Activated naive CD4-positive, alpha-beta T cell treated with anti-CD3 and anti-CD28 coated beads, Interleukin-2, amount 50 U/mL, for 24 hours (primary cell): ENCODE data around the gene SLAMF9.

Source experiments
- H3K27ac Mint-ChIP-seq: one replicate; pipeline ENCODE4 v1.8.0; 2021; ENCODE audit warnings: mild to moderate bottlenecking, mixed read lengths
- H3K27me3 Mint-ChIP-seq: one replicate; pipeline ENCODE4 v1.8.0; 2021; ENCODE audit warnings: mixed read lengths
- H3K36me3 Mint-ChIP-seq: one replicate; pipeline ENCODE4 v1.8.0; 2021; ENCODE audit warnings: mixed read lengths
- H3K4me1 Mint-ChIP-seq: one replicate; pipeline ENCODE4 v1.8.0; 2021; ENCODE audit warnings: mixed read lengths
- H3K4me3 Mint-ChIP-seq: one replicate; pipeline ENCODE4 v1.8.0; 2021; ENCODE audit warnings: mild to moderate bottlenecking, mixed read lengths
- H3K9me3 Mint-ChIP-seq: one replicate; pipeline ENCODE4 v1.8.0; 2021; ENCODE audit warnings: mixed read lengths

Gene SLAMF9

GRCh38 chr1:159953536-159954515 lies at the start of gene SLAMF9:
Gene SLAMF9, minus strand, starts transcription at chr1:159954237. Its CDS starts 100 bp downstream, at chr1:159954137.
- Mint-ChIP-seq H3K9me3 (no peaks in the 10 kb centered on the region), H3K27me3 (peaks cover 8% of the 10 kb centered on the region), H3K36me3 (no peaks in the 10 kb centered on the region), H3K27ac (no peak within 1 kb of the TSS), H3K4me1 (no peaks in the 10 kb centered on the region), H3K4me3 (no peak within 1 kb of the TSS)

GRCh38 chr1:160001440-160001839 lies 47.4 kb upstream of the SLAMF9 start:
- Mint-ChIP-seq H3K27ac (no peak overlapping the region), H3K4me3 (no peak overlapping the region), H3K36me3 (no peaks in the 10 kb centered on the region), H3K27me3 (no peaks in the 10 kb centered on the region), H3K9me3 (no peaks in the 10 kb centered on the region), H3K4me1 (no peaks in the 10 kb centered on the region)

GRCh38 chr1:159999204-159999603 lies 45.2 kb upstream of the SLAMF9 start:
- no peaks in the 10 kb centered on the region for H3K36me3 Mint-ChIP-seq
- H3K4me1 Mint-ChIP-seq = no peaks in the 10 kb centered on the region
- H3K4me3 Mint-ChIP-seq = no peak overlapping the region
- no peaks in the 10 kb centered on the region for H3K9me3 Mint-ChIP-seq
- H3K27ac Mint-ChIP-seq = no peak overlapping the region
- no peaks in the 10 kb centered on the region for H3K27me3 Mint-ChIP-seq

GRCh38 chr1:159996653-159997052 lies 42.6 kb upstream of the SLAMF9 start:
- Mint-ChIP-seq H3K4me3 (no peak overlapping the region), H3K9me3 (no peaks in the 10 kb centered on the region), H3K27me3 (no peaks in the 10 kb centered on the region), H3K36me3 (no peaks in the 10 kb centered on the region), H3K27ac (no peak overlapping the region), H3K4me1 (peaks cover 2% of the 10 kb centered on the region)

GRCh38 chr1:159994896-159995295 lies 40.9 kb upstream of the SLAMF9 start:
- Mint-ChIP-seq H3K4me1 (peaks cover 4% of the 10 kb centered on the region), H3K27ac (no peak overlapping the region), H3K27me3 (no peaks in the 10 kb centered on the region), H3K9me3 (no peaks in the 10 kb centered on the region), H3K4me3 (no peak overlapping the region), H3K36me3 (no peaks in the 10 kb centered on the region)

GRCh38 chr1:159993911-159994310 lies 39.9 kb upstream of the SLAMF9 start:
- H3K27ac Mint-ChIP-seq = no peak overlapping the region
- no peak overlapping the region for H3K4me3 Mint-ChIP-seq
- H3K9me3 Mint-ChIP-seq = no peaks in the 10 kb centered on the region
- no peaks in the 10 kb centered on the region for H3K27me3 Mint-ChIP-seq
- H3K36me3 Mint-ChIP-seq = no peaks in the 10 kb centered on the region
- H3K4me1 Mint-ChIP-seq = peaks cover 4% of the 10 kb centered on the region

GRCh38 chr1:159992161-159992560 lies 38.1 kb upstream of the SLAMF9 start:
- H3K36me3 Mint-ChIP-seq = no peaks in the 10 kb centered on the region
- peaks cover 4% of the 10 kb centered on the region for H3K4me1 Mint-ChIP-seq
- H3K27ac Mint-ChIP-seq = no peak overlapping the region
- no peaks in the 10 kb centered on the region for H3K9me3 Mint-ChIP-seq
- H3K4me3 Mint-ChIP-seq = no peak overlapping the region
- no peaks in the 10 kb centered on the region for H3K27me3 Mint-ChIP-seq

GRCh38 chr1:159991513-159991912 lies 37.5 kb upstream of the SLAMF9 start:
- H3K4me1 Mint-ChIP-seq = peaks cover 4% of the 10 kb centered on the region
- H3K36me3 Mint-ChIP-seq = no peaks in the 10 kb centered on the region
- H3K27ac Mint-ChIP-seq = no peak overlapping the region
- no peaks in the 10 kb centered on the region for H3K27me3 Mint-ChIP-seq
- H3K4me3 Mint-ChIP-seq = no peak overlapping the region
- no peaks in the 10 kb centered on the region for H3K9me3 Mint-ChIP-seq

- Mint-ChIP-seq H3K4me3 (no peak overlapping the region), H3K9me3 (no peaks in the 10 kb centered on the region), H3K4me1 (peaks cover 4% of the 10 kb centered on the region), H3K27ac (no peak overlapping the region), H3K27me3 (no peaks in the 10 kb centered on the region), H3K36me3 (no peaks in the 10 kb centered on the region)
Measured at GRCh38 chr1:159990005-159990404, 36.0 kb upstream of the SLAMF9 start.

- H3K27ac Mint-ChIP-seq = no peak overlapping the region
- H3K4me1 Mint-ChIP-seq = peaks cover 4% of the 10 kb centered on the region
- no peaks in the 10 kb centered on the region for H3K27me3 Mint-ChIP-seq
- no peak overlapping the region for H3K4me3 Mint-ChIP-seq
- H3K36me3 Mint-ChIP-seq = no peaks in the 10 kb centered on the region
- H3K9me3 Mint-ChIP-seq = no peaks in the 10 kb centered on the region
Measured at GRCh38 chr1:159989581-159989980, 35.5 kb upstream of the SLAMF9 start.

GRCh38 chr1:159988006-159988405 lies 34.0 kb upstream of the SLAMF9 start:
- Mint-ChIP-seq H3K4me1 (peaks cover 4% of the 10 kb centered on the region), H3K36me3 (no peaks in the 10 kb centered on the region), H3K9me3 (no peaks in the 10 kb centered on the region), H3K27ac (no peak overlapping the region), H3K27me3 (no peaks in the 10 kb centered on the region), H3K4me3 (no peak overlapping the region)

- peaks cover 4% of the 10 kb centered on the region for H3K4me1 Mint-ChIP-seq
- H3K27me3 Mint-ChIP-seq = no peaks in the 10 kb centered on the region
- no peaks in the 10 kb centered on the region for H3K36me3 Mint-ChIP-seq
- no peaks in the 10 kb centered on the region for H3K9me3 Mint-ChIP-seq
- H3K27ac Mint-ChIP-seq = no peak overlapping the region
- no peak overlapping the region for H3K4me3 Mint-ChIP-seq
Measured at GRCh38 chr1:159987186-159987585, 33.1 kb upstream of the SLAMF9 start.

- Mint-ChIP-seq H3K27me3 (peaks cover 4% of the 10 kb centered on the region), H3K4me3 (no peak overlapping the region), H3K9me3 (no peaks in the 10 kb centered on the region), H3K4me1 (peaks cover under 1% of the 10 kb centered on the region), H3K27ac (no peak overlapping the region), H3K36me3 (no peaks in the 10 kb centered on the region)
Measured at GRCh38 chr1:159986531-159986930, 32.5 kb upstream of the SLAMF9 start.

GRCh38 chr1:159986093-159986492 lies 32.1 kb upstream of the SLAMF9 start:
- Mint-ChIP-seq H3K27me3 (peaks cover 4% of the 10 kb centered on the region), H3K4me3 (no peak overlapping the region), H3K4me1 (no peaks in the 10 kb centered on the region), H3K9me3 (no peaks in the 10 kb centered on the region), H3K36me3 (no peaks in the 10 kb centered on the region), H3K27ac (no peak overlapping the region)

GRCh38 chr1:159985473-159985872 lies 31.4 kb upstream of the SLAMF9 start:
- no peak overlapping the region for H3K4me3 Mint-ChIP-seq
- no peaks in the 10 kb centered on the region for H3K4me1 Mint-ChIP-seq
- no peaks in the 10 kb centered on the region for H3K36me3 Mint-ChIP-seq
- no peak overlapping the region for H3K27ac Mint-ChIP-seq
- no peaks in the 10 kb centered on the region for H3K9me3 Mint-ChIP-seq
- peaks cover 4% of the 10 kb centered on the region for H3K27me3 Mint-ChIP-seq

GRCh38 chr1:159983681-159984080 lies 29.6 kb upstream of the SLAMF9 start:
- Mint-ChIP-seq H3K9me3 (no peaks in the 10 kb centered on the region), H3K36me3 (no peaks in the 10 kb centered on the region), H3K27me3 (peaks cover 9% of the 10 kb centered on the region), H3K4me3 (no peak overlapping the region), H3K4me1 (no peaks in the 10 kb centered on the region), H3K27ac (no peak overlapping the region)
